Endothelial cell of umbilical vein (primary cell): ENCODE results near the gene BPTF. TPM values are rescaled to one million over a fixed set of nuclear protein-coding genes. Genes with fewer than 3 reads are reported as not detected.

Experiments
- BruUV-seq: library from RNA; stranded (reverse); fragments of 400-500 nt; replicated peaks from 2 replicates; lab custom pipeline; 2021; lab: Mats Ljungman, UMichigan
- CTCF ChIA-PET: fragments of 300-600, 350-600 bp; sonication (Branson Sonifier 250); formaldehyde crosslinking; loops from one replicate; lab custom pipeline; 2021; ENCODE audit warnings: antibody characterized with exemption, inconsistent platforms; lab: Charles Lee
- POLR2A ChIA-PET: fragments of 300-600, 350-600 bp; sonication (Branson Sonifier 250); formaldehyde crosslinking; loops from one replicate; lab custom pipeline; 2021; ENCODE audit warnings: antibody characterized with exemption, inconsistent platforms; lab: Charles Lee
- DNase-seq: peaks from one replicate; pipeline ENCODE4 v3.0.0-alpha.2; 2011; ENCODE audit warnings: low read depth, low spot score
- FAIRE-seq: peaks from 2 replicates; lab custom pipeline; 2011; peaks lifted over from hg19 to GRCh38; lab: Jason Lieb, UNC
- H2AFZ ChIP-seq: 2 replicates; pipeline ENCODE4 v1.6.0; 2012; ENCODE audit warnings: low read depth, low read length, control low read depth, inconsistent platforms
- H3K27ac ChIP-seq: 2 replicates; pipeline ENCODE4 v1.5.1; 2011; ENCODE audit warnings: low read depth, mild to moderate bottlenecking, control low read depth, low read length, moderate library complexity; ENCODE audit not compliant: insufficient read depth
- H3K27me3 ChIP-seq, 2 experiments: 2 replicates each; pipeline versions ENCODE4 v1.6.0 to v1.6.1; 2011; ENCODE audit warnings: low read length in 2 of 2, mixed read lengths in 1 of 2; ENCODE audit not compliant: control insufficient read depth in 2 of 2, insufficient read depth in 2 of 2
- H3K36me3 ChIP-seq, 2 experiments: 2 replicates in 1 of 2; 3 replicates in 1 of 2; pipeline ENCODE4 v1.5.1; 2011; ENCODE audit warnings: low read length in 2 of 2, mild to moderate bottlenecking in 1 of 2, moderate library complexity in 1 of 2; ENCODE audit not compliant: control insufficient read depth in 2 of 2, insufficient read depth in 2 of 2; ENCODE audit errors: extremely low read depth in 1 of 2
- H3K4me1 ChIP-seq: 3 replicates; pipeline ENCODE4 v1.5.1; 2011; ENCODE audit warnings: mild to moderate bottlenecking, low read length; ENCODE audit not compliant: control insufficient read depth, insufficient read depth; ENCODE audit errors: extremely low read depth
- H3K4me2 ChIP-seq: 2 replicates; pipeline ENCODE4 v1.6.1; 2011; ENCODE audit warnings: low read length, control low read depth, mixed read lengths; ENCODE audit not compliant: insufficient read depth
- H3K4me3 ChIP-seq, 3 experiments: fragments of 200-600 bp in 1 of 3; sonication (generic), shearing (Covaris generic) in 1 of 3; replicated peaks in 1 of 3; 2 replicates each; pipeline ENCODE4 v1.5.1; 2011 to 2016; ENCODE audit warnings: control low read depth in 3 of 3, low read length in 3 of 3, mild to moderate bottlenecking in 2 of 3, inconsistent platforms in 1 of 3, low read depth in 1 of 3, moderate library complexity in 1 of 3; ENCODE audit not compliant: insufficient read depth in 1 of 3
- H3K79me2 ChIP-seq: 2 replicates; pipeline ENCODE4 v1.6.0; 2012; ENCODE audit warnings: low read length, inconsistent platforms; ENCODE audit not compliant: control insufficient read depth, insufficient read depth
- H3K9ac ChIP-seq: replicated peaks from 2 replicates; pipeline ENCODE3; 2011; ENCODE audit warnings: low read length, control low read depth; ENCODE audit not compliant: insufficient read depth; ENCODE audit errors: extremely low read depth
- H3K9me1 ChIP-seq: replicated peaks from 3 replicates; pipeline ENCODE4 v1.6.0; 2011; ENCODE audit warnings: mild to moderate bottlenecking, low read length; ENCODE audit not compliant: control insufficient read depth, insufficient read depth; ENCODE audit errors: extremely low read depth
- H3K9me3 ChIP-seq: replicated peaks from 2 replicates; pipeline ENCODE4 v1.5.1; 2012; ENCODE audit warnings: low read length, inconsistent platforms; ENCODE audit not compliant: control insufficient read depth, insufficient read depth
- H4K20me1 ChIP-seq: replicated peaks from 2 replicates; pipeline ENCODE3; 2011; ENCODE audit warnings: mild to moderate bottlenecking, low read length; ENCODE audit not compliant: control insufficient read depth, insufficient read depth; ENCODE audit errors: extremely low read depth
- EZH2 ChIP-seq: IDR thresholded peaks from 2 replicates; pipeline ENCODE4 v1.6.1; 2012; ENCODE audit warnings: borderline replicate concordance, low read depth, mild to moderate bottlenecking, moderate library complexity, low read length, inconsistent platforms; ENCODE audit not compliant: severe bottlenecking
- FOS ChIP-seq: IDR thresholded peaks from 2 replicates; pipeline ENCODE4 v1.6.1; 2011; ENCODE audit warnings: mild to moderate bottlenecking, low read length, moderate library complexity, borderline replicate concordance; ENCODE audit not compliant: insufficient read depth
- GATA2 ChIP-seq: IDR thresholded peaks from 2 replicates; pipeline ENCODE4 v1.7.0; 2011; ENCODE audit warnings: low read depth, mild to moderate bottlenecking, moderate library complexity, mixed read lengths, low read length; ENCODE audit not compliant: insufficient read length, insufficient read depth
- JUN ChIP-seq: IDR thresholded peaks from 2 replicates; pipeline ENCODE4 v1.6.1; 2011; ENCODE audit warnings: borderline replicate concordance, low read depth; ENCODE audit not compliant: insufficient read length, insufficient read depth
- MYC ChIP-seq: IDR thresholded peaks from one replicate; pipeline ENCODE4 v1.6.1; 2011; ENCODE audit warnings: mild to moderate bottlenecking, low read depth, low read length
- POLR2A ChIP-seq: IDR thresholded peaks from 2 replicates; pipeline ENCODE4 v1.6.1; 2012; ENCODE audit warnings: low read depth, mild to moderate bottlenecking, control low read depth, low read length
- POLR2AphosphoS5 ChIP-seq: IDR thresholded peaks from 2 replicates; pipeline ENCODE4 v1.6.1; 2012; ENCODE audit warnings: low read depth, mild to moderate bottlenecking, control low read depth, low read length, moderate library complexity; ENCODE audit not compliant: insufficient read depth
- dilution Hi-C: fragments of 300-500 bp; cut with MboI; formaldehyde crosslinking; loops from one replicate; pipeline ENCODE4 v1.15.0; 2019; ENCODE audit warnings: low sequenced_read_pairs; ENCODE audit not compliant: extremely low pct_ligation_motif_present
- intact Hi-C: fragments of 100-400 bp; cut with micrococcal nuclease; formaldehyde crosslinking; loops from one replicate; pipeline ENCODE4 v1.10.0; 2022
- polyA plus RNA-seq, 4 experiments: library from polyadenylated mRNA; depleted of rRNA in 3 of 4; stranded (reverse) in 3 of 4; unstranded in 1 of 4; fragments of >200 nt; gene quantifications; 2 replicates each; pipeline versions ENCODE4 v1.2.1 to v1.2.3, GENCODE V29; 2011 to 2012; ENCODE audit warnings: missing spikeins in 1 of 4
- total RNA-seq: library from RNA; stranded (reverse); gene quantifications from 2 replicates; pipeline ENCODE4 v1.2.3, GENCODE V29; 2021
- TF ChIP-seq, protein P1 (sequence below): IDR thresholded peaks from 2 replicates; pipeline ENCODE4 v1.6.1; 2011; ENCODE audit not compliant: insufficient read depth, insufficient read length
- TF ChIP-seq, protein P2 (sequence below), 2 donors: IDR thresholded peaks; 1 replicate in 1 of 2; 2 replicates in 1 of 2; pipeline ENCODE4 v1.5.1; 2011; ENCODE audit warnings: low read length in 2 of 2, mild to moderate bottlenecking in 2 of 2, moderate library complexity in 2 of 2, control low read depth in 1 of 2, inconsistent platforms in 1 of 2, low read depth in 1 of 2; ENCODE audit not compliant: insufficient read depth in 1 of 2; ENCODE audit errors: extremely low read depth in 1 of 2

The BPTF gene
- total and polyA plus RNA-seq, 2 donors (not counting 3 experiments of a cell fraction or from before 2014, with no cell fraction given) = 41.0 to 88.1 TPM

DNA sequence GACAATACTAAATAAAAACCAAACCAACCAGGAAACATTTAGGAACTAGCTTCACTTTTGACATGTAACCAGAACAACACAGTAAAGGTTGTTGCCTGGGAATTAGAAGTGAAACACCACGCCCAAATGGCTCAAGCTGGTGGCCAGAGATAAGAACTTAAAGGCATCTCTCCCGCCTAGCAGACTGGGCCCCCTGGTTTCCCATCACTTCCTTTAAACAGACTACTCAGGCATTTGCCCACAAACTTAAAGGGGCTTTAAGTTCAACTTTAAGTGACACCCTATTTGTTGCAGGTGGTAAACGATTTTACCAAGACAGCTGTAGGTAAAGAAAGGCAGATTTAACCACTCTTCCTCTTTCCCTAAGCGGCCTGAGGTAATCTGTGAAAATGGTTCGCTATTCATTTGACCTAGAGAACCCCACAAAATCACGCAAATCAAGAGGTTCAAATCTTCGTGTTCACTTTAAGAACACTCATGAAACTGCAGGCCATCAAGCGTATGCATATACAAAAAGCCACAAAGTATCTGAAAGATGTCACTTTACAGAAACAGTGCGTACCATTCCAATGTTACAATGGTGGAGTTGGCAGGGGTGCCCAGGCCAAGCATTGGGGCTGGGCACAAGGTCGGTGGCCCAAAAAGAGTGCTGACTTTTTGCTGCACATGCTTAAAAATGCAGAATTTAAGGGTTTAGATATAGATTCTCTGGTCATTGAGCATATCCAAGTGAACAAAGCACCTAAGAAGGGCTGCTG is 40.8 kb upstream of the BPTF start:
- no peaks in the 10 kb centered on the region for H3K4me1 ChIP-seq
- intact Hi-C loops = no loop called here
- H3K36me3 ChIP-seq = no peaks in the 10 kb centered on the region
- H3K9ac ChIP-seq = no peak overlapping the region
- H2AFZ ChIP-seq = no peak overlapping the region
- dilution Hi-C loops = no loop called here
- TF ChIP-seq EZH2 (no peak), POLR2A (no peak), MYC (no peak), JUN (no peak), FOS (no peak), POLR2AphosphoS5 (no peak), GATA2 (no peak)
- TF ChIP-seq, protein P1, sequence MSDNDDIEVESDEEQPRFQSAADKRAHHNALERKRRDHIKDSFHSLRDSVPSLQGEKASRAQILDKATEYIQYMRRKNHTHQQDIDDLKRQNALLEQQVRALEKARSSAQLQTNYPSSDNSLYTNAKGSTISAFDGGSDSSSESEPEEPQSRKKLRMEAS = no peak
- TF ChIP-seq, protein P2, sequence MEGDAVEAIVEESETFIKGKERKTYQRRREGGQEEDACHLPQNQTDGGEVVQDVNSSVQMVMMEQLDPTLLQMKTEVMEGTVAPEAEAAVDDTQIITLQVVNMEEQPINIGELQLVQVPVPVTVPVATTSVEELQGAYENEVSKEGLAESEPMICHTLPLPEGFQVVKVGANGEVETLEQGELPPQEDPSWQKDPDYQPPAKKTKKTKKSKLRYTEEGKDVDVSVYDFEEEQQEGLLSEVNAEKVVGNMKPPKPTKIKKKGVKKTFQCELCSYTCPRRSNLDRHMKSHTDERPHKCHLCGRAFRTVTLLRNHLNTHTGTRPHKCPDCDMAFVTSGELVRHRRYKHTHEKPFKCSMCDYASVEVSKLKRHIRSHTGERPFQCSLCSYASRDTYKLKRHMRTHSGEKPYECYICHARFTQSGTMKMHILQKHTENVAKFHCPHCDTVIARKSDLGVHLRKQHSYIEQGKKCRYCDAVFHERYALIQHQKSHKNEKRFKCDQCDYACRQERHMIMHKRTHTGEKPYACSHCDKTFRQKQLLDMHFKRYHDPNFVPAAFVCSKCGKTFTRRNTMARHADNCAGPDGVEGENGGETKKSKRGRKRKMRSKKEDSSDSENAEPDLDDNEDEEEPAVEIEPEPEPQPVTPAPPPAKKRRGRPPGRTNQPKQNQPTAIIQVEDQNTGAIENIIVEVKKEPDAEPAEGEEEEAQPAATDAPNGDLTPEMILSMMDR (IDR thresholded peaks at IDR 0.05; ENCODE audit: extremely low read depth in 1 of 2, insufficient read depth in 1 of 2, low read depth in 1 of 2, low read length in 2 of 2) = no peak
- H4K20me1 ChIP-seq = no peaks in the 10 kb centered on the region
- H3K4me2 ChIP-seq = no peak overlapping the region
- no peak overlapping the region for H3K4me3 ChIP-seq
- no peaks in the 10 kb centered on the region for H3K79me2 ChIP-seq
- FAIRE-seq = no peak
- CTCF ChIA-PET = interaction anchor here (1.2 to 1.3 kb wide), 3 partner anchors 12 to 39 kb away, joined by 3 to 6 read pairs (median 3); no protein-coding TSS in a partner anchor
- peaks cover 3 to 5% of the 10 kb centered on the region in 2 experiments for H3K27me3 ChIP-seq
- H3K9me3 ChIP-seq = no peaks in the 10 kb centered on the region
- H3K27ac ChIP-seq = no peak overlapping the region
- BruUV-seq = no TSS peak
- POLR2A ChIA-PET = interaction anchor here (0.7 kb wide), 1 partner anchor 49 kb away, joined by 4 read pairs; no protein-coding TSS in a partner anchor
- H3K9me1 ChIP-seq = no peaks in the 10 kb centered on the region
- peak; percentile 65 for DNase-seq
